NCI-H510A treated with DMSO at 0.1 percent for 48 hours (cell line): ENCODE results near the gene CATSPER1.

Experiments used
- DNase-seq: peaks from one replicate; lab custom pipeline; 2025; lab: John Stamatoyannopoulos, UW

The CATSPER1 gene

DNA sequence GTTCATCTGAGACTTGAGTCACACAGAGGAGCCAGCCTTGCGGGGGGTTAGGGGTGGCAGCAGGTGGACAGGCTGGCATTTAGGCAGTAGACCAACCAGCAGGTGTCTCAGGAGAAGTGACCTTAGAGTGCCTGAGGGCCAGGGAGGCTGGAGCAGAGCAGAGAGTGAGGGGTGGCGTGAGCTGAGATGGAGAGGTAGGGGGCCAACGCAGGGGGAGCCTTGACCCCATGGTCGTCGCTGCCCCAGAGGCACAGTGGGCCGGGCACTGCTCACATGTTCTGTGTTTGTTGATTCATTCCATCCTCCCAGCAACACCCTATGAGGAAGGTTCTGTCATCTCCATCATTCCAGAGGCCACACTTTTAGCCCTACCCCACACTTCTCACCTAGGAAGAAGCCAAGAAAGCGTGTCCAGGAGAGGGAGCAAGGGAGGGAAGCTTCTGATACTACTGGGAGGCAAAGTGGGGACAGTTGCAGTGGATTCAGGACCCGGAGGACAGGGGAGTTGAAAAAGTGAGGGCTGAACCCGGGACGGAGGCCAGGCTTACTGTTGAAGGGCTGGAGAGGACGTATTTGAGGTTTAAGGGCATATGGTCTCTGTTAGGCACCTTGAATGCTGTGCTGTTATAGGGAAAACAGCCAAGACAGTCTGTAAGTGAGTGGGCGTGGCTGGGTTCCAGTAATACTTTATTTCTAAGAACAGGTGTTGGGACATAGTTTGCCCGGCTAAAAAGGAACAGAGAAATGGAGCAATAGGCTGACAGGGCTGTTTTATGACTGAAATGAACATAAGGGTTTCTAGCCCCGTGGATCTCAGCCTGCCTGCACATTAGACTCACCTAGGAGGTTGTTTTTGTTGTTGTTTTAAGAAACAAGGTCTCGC, 57.4 kb downstream of the CATSPER1 start:
- DNase-seq: no peak

DNA sequence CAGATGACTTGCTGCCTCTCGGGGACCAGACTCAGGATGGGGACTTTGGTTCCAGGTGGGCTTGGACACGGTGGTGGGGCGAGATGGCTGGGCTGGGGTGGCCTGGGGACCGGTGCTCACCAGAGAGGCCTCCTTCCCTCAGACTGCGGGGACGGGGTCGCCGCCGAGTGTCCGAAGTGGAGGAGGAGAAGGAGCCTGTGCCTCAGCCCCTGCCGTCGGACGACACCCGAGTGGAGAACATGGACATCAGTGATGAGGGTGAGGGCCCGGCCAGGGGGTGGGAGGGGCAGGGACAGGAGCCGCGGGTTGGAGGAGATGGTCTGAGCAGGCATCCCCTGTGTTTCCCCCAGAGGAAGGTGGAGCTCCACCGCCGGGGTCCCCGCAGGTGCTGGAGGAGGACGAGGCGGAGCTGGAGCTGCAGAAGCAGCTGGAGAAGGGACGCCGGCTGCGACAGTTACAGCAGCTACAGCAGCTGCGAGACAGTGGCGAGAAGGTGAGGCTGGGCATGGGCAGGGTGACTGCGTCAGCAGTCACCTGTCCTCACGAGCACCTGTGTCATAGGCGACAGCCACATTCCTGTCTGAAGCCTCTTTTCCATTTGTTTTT, 58.8 kb downstream of the CATSPER1 start:
- no peak for DNase-seq
